ENCODE results near the gene RITA1.

The RITA1 gene

GRCh38 chr12:113184900-113185179 is 681 bp upstream of the RITA1 start:
- H3K27ac ChIP-seq (ENCODE audit: low read depth, low read length), result peak overlapping the region; percentile 96
- H3K9ac ChIP-seq (ENCODE audit: low read length), result peak overlapping the region; percentile 82
- peaks cover 10% of the 10 kb centered on the region for H3K36me3 ChIP-seq (ENCODE audit: insufficient read depth, low read length)
- H3K27me3 ChIP-seq (ENCODE audit: control insufficient read depth in 1 of 2, insufficient read depth in 2 of 2, low read length in 2 of 2), result no peaks in the 10 kb centered on the region
- H3K4me3 ChIP-seq (ENCODE audit: low read depth in 1 of 2, low read length in 2 of 2), result peak overlapping the region; percentile 76 to 85
- H3K9me3 ChIP-seq (ENCODE audit: low read length), result no peaks in the 10 kb centered on the region
- H3K4me1 ChIP-seq (ENCODE audit: insufficient read depth, low read length), result peaks cover 26% of the 10 kb centered on the region

- Histone ChIP-seq H3K27me3 (ENCODE audit: control insufficient read depth in 1 of 2, insufficient read depth in 2 of 2, low read length in 2 of 2) (no peaks in the 10 kb centered on the region), H3K9me3 (ENCODE audit: low read length) (no peaks in the 10 kb centered on the region), H3K9ac (ENCODE audit: low read length) (peak overlapping the region; percentile 58), H3K36me3 (ENCODE audit: insufficient read depth, low read length) (peaks cover 7% of the 10 kb centered on the region), H3K27ac (ENCODE audit: low read depth, low read length) (peak overlapping the region; percentile 96), H3K4me1 (ENCODE audit: insufficient read depth, low read length) (peaks cover 26% of the 10 kb centered on the region), H3K4me3 (ENCODE audit: low read depth in 1 of 2, low read length in 2 of 2) (peak overlapping the region; percentile 76 to 85)
These were observed 478 bp downstream of the RITA1 start for GRCh38 chr12:113186033-113186365.

GRCh38 chr12:113186666-113187325 is 1.3 kb downstream of the RITA1 start:
- peaks cover 26% of the 10 kb centered on the region for H3K4me1 ChIP-seq (ENCODE audit: insufficient read depth, low read length)
- H3K27me3 ChIP-seq (ENCODE audit: control insufficient read depth in 1 of 2, insufficient read depth in 2 of 2, low read length in 2 of 2), result no peaks in the 10 kb centered on the region
- H3K9me3 ChIP-seq (ENCODE audit: low read length), result no peaks in the 10 kb centered on the region
- H3K27ac ChIP-seq (ENCODE audit: low read depth, low read length), result no peak overlapping the region
- peak overlapping the region in 1 of 2 donors; percentile 85 for H3K4me3 ChIP-seq (ENCODE audit: low read depth in 1 of 2, low read length in 2 of 2)
- H3K9ac ChIP-seq (ENCODE audit: low read length), result no peak overlapping the region
- peaks cover 15% of the 10 kb centered on the region for H3K36me3 ChIP-seq (ENCODE audit: insufficient read depth, low read length)

- no peaks in the 10 kb centered on the region for H3K27me3 ChIP-seq (ENCODE audit: control insufficient read depth in 1 of 2, insufficient read depth in 2 of 2, low read length in 2 of 2)
- H3K9me3 ChIP-seq (ENCODE audit: low read length), result no peaks in the 10 kb centered on the region
- H3K9ac ChIP-seq (ENCODE audit: low read length), result no peak overlapping the region
- no peak overlapping the region for H3K27ac ChIP-seq (ENCODE audit: low read depth, low read length)
- no peak overlapping the region for H3K4me3 ChIP-seq (ENCODE audit: low read depth in 1 of 2, low read length in 2 of 2)
- peaks cover 21% of the 10 kb centered on the region for H3K4me1 ChIP-seq (ENCODE audit: insufficient read depth, low read length)
- peaks cover 17% of the 10 kb centered on the region for H3K36me3 ChIP-seq (ENCODE audit: insufficient read depth, low read length)
These were observed 3.8 kb downstream of the RITA1 start for GRCh38 chr12:113189361-113189760.

- Histone ChIP-seq H3K4me3 (ENCODE audit: low read depth in 1 of 2, low read length in 2 of 2) (no peak overlapping the region), H3K36me3 (ENCODE audit: insufficient read depth, low read length) (peaks cover 17% of the 10 kb centered on the region), H3K4me1 (ENCODE audit: insufficient read depth, low read length) (peaks cover 20% of the 10 kb centered on the region), H3K9me3 (ENCODE audit: low read length) (no peaks in the 10 kb centered on the region), H3K9ac (ENCODE audit: low read length) (no peak overlapping the region), H3K27me3 (ENCODE audit: control insufficient read depth in 1 of 2, insufficient read depth in 2 of 2, low read length in 2 of 2) (no peaks in the 10 kb centered on the region), H3K27ac (ENCODE audit: low read depth, low read length) (no peak overlapping the region)
These were observed 5.2 kb downstream of the RITA1 start for GRCh38 chr12:113190761-113191160.

GRCh38 chr12:113191227-113191626 is 5.7 kb downstream of the RITA1 start:
- no peak overlapping the region for H3K27ac ChIP-seq (ENCODE audit: low read depth, low read length)

GRCh38 chr12:113194971-113195391 is 9.5 kb downstream of the RITA1 start:
- Histone ChIP-seq H3K4me1 (ENCODE audit: insufficient read depth, low read length) (peaks cover 8% of the 10 kb centered on the region), H3K9ac (ENCODE audit: low read length) (no peak overlapping the region), H3K27me3 (ENCODE audit: control insufficient read depth in 1 of 2, insufficient read depth in 2 of 2, low read length in 2 of 2) (no peaks in the 10 kb centered on the region), H3K9me3 (ENCODE audit: low read length) (no peaks in the 10 kb centered on the region), H3K27ac (ENCODE audit: low read depth, low read length) (no peak overlapping the region), H3K4me3 (ENCODE audit: low read depth in 1 of 2, low read length in 2 of 2) (no peak overlapping the region), H3K36me3 (ENCODE audit: insufficient read depth, low read length) (peaks cover 17% of the 10 kb centered on the region)

More at GRCh38 chr12:113191227-113191626, 5.7 kb downstream of the RITA1 start:
- Histone ChIP-seq H3K4me3 (ENCODE audit: low read depth in 1 of 2, low read length in 2 of 2) (no peak overlapping the region), H3K36me3 (ENCODE audit: insufficient read depth, low read length) (peaks cover 17% of the 10 kb centered on the region), H3K4me1 (ENCODE audit: insufficient read depth, low read length) (peaks cover 17% of the 10 kb centered on the region), H3K9me3 (ENCODE audit: low read length) (no peaks in the 10 kb centered on the region), H3K27me3 (ENCODE audit: control insufficient read depth in 1 of 2, insufficient read depth in 2 of 2, low read length in 2 of 2) (no peaks in the 10 kb centered on the region), H3K9ac (ENCODE audit: low read length) (no peak overlapping the region)

GRCh38 chr12:113195598-113195997 is 10.1 kb downstream of the RITA1 start:
- Histone ChIP-seq H3K27ac (ENCODE audit: low read depth, low read length) (no peak overlapping the region), H3K9me3 (ENCODE audit: low read length) (no peaks in the 10 kb centered on the region), H3K4me3 (ENCODE audit: low read depth in 1 of 2, low read length in 2 of 2) (no peak overlapping the region), H3K36me3 (ENCODE audit: insufficient read depth, low read length) (peaks cover 14% of the 10 kb centered on the region), H3K9ac (ENCODE audit: low read length) (no peak overlapping the region), H3K4me1 (ENCODE audit: insufficient read depth, low read length) (peaks cover 8% of the 10 kb centered on the region), H3K27me3 (ENCODE audit: control insufficient read depth in 1 of 2, insufficient read depth in 2 of 2, low read length in 2 of 2) (no peaks in the 10 kb centered on the region)

GRCh38 chr12:113196582-113196981 is 11.1 kb downstream of the RITA1 start:
- H3K9me3 ChIP-seq (ENCODE audit: low read length), result no peaks in the 10 kb centered on the region
- no peak overlapping the region for H3K4me3 ChIP-seq (ENCODE audit: low read depth in 1 of 2, low read length in 2 of 2)
- peaks cover 5% of the 10 kb centered on the region for H3K36me3 ChIP-seq (ENCODE audit: insufficient read depth, low read length)
- peaks cover 8% of the 10 kb centered on the region for H3K4me1 ChIP-seq (ENCODE audit: insufficient read depth, low read length)
- H3K27ac ChIP-seq (ENCODE audit: low read depth, low read length), result no peak overlapping the region
- H3K9ac ChIP-seq (ENCODE audit: low read length), result no peak overlapping the region
- H3K27me3 ChIP-seq (ENCODE audit: control insufficient read depth in 1 of 2, insufficient read depth in 2 of 2, low read length in 2 of 2), result no peaks in the 10 kb centered on the region

GRCh38 chr12:113196990-113197389 is 11.5 kb downstream of the RITA1 start:
- Histone ChIP-seq H3K4me1 (ENCODE audit: insufficient read depth, low read length) (peaks cover 8% of the 10 kb centered on the region), H3K9ac (ENCODE audit: low read length) (no peak overlapping the region), H3K4me3 (ENCODE audit: low read depth in 1 of 2, low read length in 2 of 2) (no peak overlapping the region), H3K27me3 (ENCODE audit: control insufficient read depth in 1 of 2, insufficient read depth in 2 of 2, low read length in 2 of 2) (no peaks in the 10 kb centered on the region), H3K27ac (ENCODE audit: low read depth, low read length) (no peak overlapping the region), H3K36me3 (ENCODE audit: insufficient read depth, low read length) (peaks cover under 1% of the 10 kb centered on the region), H3K9me3 (ENCODE audit: low read length) (no peaks in the 10 kb centered on the region)

GRCh38 chr12:113197518-113198077 is 12.1 kb downstream of the RITA1 start:
- Histone ChIP-seq H3K27me3 (ENCODE audit: control insufficient read depth in 1 of 2, insufficient read depth in 2 of 2, low read length in 2 of 2) (no peaks in the 10 kb centered on the region), H3K27ac (ENCODE audit: low read depth, low read length) (no peak overlapping the region), H3K36me3 (ENCODE audit: insufficient read depth, low read length) (no peaks in the 10 kb centered on the region), H3K9me3 (ENCODE audit: low read length) (no peaks in the 10 kb centered on the region), H3K4me3 (ENCODE audit: low read depth in 1 of 2, low read length in 2 of 2) (no peak overlapping the region), H3K9ac (ENCODE audit: low read length) (no peak overlapping the region), H3K4me1 (ENCODE audit: insufficient read depth, low read length) (peaks cover 8% of the 10 kb centered on the region)

- Histone ChIP-seq H3K27ac (ENCODE audit: low read depth, low read length) (no peak overlapping the region), H3K9ac (ENCODE audit: low read length) (no peak overlapping the region), H3K36me3 (ENCODE audit: insufficient read depth, low read length) (no peaks in the 10 kb centered on the region), H3K4me1 (ENCODE audit: insufficient read depth, low read length) (peaks cover 8% of the 10 kb centered on the region), H3K27me3 (ENCODE audit: control insufficient read depth in 1 of 2, insufficient read depth in 2 of 2, low read length in 2 of 2) (no peaks in the 10 kb centered on the region), H3K4me3 (ENCODE audit: low read depth in 1 of 2, low read length in 2 of 2) (no peak overlapping the region), H3K9me3 (ENCODE audit: low read length) (no peaks in the 10 kb centered on the region)
These were observed 12.8 kb downstream of the RITA1 start for GRCh38 chr12:113198296-113198695.

Data from muscle layer of colon (tissue), 2 donors.